CD4-positive, alpha-beta T cell (primary cell): ENCODE data around the gene KLRB1. TPM values are rescaled to one million over a fixed set of nuclear protein-coding genes. Genes with fewer than 3 reads are reported as not detected.
"Not testable (repeated sequence)": the region's sequence is repeated elsewhere in the genome, so short reads cannot be mapped to it uniquely, and the experiment has no call there.

Experiments
- ATAC-seq: fragments of 200-7000 bp; cut with Tn5 transposase; one replicate; pipeline ENCODE4 v1.10.0; 2022; ENCODE audit warnings: mild to moderate bottlenecking; ENCODE audit not compliant: poor library complexity
- CTCF ChIA-PET: fragments of 350-600 bp; sonication (Branson Sonifier 250); formaldehyde crosslinking; loops from one replicate; lab custom pipeline; 2021; ENCODE audit warnings: antibody characterized with exemption, inconsistent platforms; lab: Charles Lee
- POLR2A ChIA-PET: fragments of 350-600 bp; sonication (Branson Sonifier 250); formaldehyde crosslinking; loops from one replicate; lab custom pipeline; 2021; ENCODE audit warnings: antibody characterized with exemption, inconsistent platforms; lab: Charles Lee
- DNase-seq, 14 experiments: peaks; one replicate each; pipeline ENCODE4 v3.0.0-alpha.2; 2013 to 2020; ENCODE audit warnings: mixed read lengths in 2 of 14
- H3K27ac ChIP-seq, 2 donors: one replicate each; pipeline versions ENCODE4 v1.5.1 to v1.7.0; 2013; ENCODE audit warnings: low read length in 2 of 2, low read depth in 1 of 2, mild to moderate bottlenecking in 1 of 2
- H3K27me3 ChIP-seq, 2 experiments: 1 replicate in 1 of 2; 2 replicates in 1 of 2; pipeline versions ENCODE4 v1.6.1 to v1.7.0; 2013; ENCODE audit warnings: low read length in 2 of 2, control low read depth in 1 of 2, mild to moderate bottlenecking in 1 of 2, moderate library complexity in 1 of 2; ENCODE audit not compliant: insufficient read depth in 2 of 2, control insufficient read depth in 1 of 2
- H3K36me3 ChIP-seq: one replicate; pipeline ENCODE4 v1.6.1; 2013; ENCODE audit warnings: low read length, control low read depth; ENCODE audit not compliant: insufficient read depth
- H3K4me1 ChIP-seq: one replicate; pipeline ENCODE4 v1.6.1; 2013; ENCODE audit warnings: low read length, control low read depth; ENCODE audit not compliant: insufficient read depth
- H3K4me3 ChIP-seq: one replicate; pipeline ENCODE4 v1.5.1; 2013; ENCODE audit warnings: mild to moderate bottlenecking, low read length, moderate library complexity
- H3K9me3 ChIP-seq, 2 experiments: 1 replicate in 1 of 2; 2 replicates in 1 of 2; pipeline versions ENCODE4 v1.6.1 to v1.7.0; 2013; ENCODE audit warnings: low read length in 2 of 2, mild to moderate bottlenecking in 2 of 2, control low read depth in 1 of 2, moderate library complexity in 1 of 2; ENCODE audit not compliant: control insufficient read depth in 1 of 2, insufficient read depth in 1 of 2
- H3K27ac Mint-ChIP-seq: one replicate; pipeline ENCODE4 v1.8.0; 2020; ENCODE audit warnings: mixed read lengths
- H3K27me3 Mint-ChIP-seq: one replicate; pipeline ENCODE4 v1.8.0; 2021; ENCODE audit warnings: mixed read lengths
- H3K36me3 Mint-ChIP-seq: one replicate; pipeline ENCODE4 v1.8.0; 2021; ENCODE audit warnings: low read depth, mixed read lengths
- H3K4me1 Mint-ChIP-seq: one replicate; pipeline ENCODE4 v1.8.0; 2021; ENCODE audit warnings: low read depth, mixed read lengths
- H3K4me3 Mint-ChIP-seq: one replicate; pipeline ENCODE4 v1.8.0; 2020; ENCODE audit warnings: mild to moderate bottlenecking, mixed read lengths
- H3K9me3 Mint-ChIP-seq: one replicate; pipeline ENCODE4 v1.8.0; 2020; ENCODE audit warnings: mixed read lengths
- CTCF ChIP-seq: fragments of 200-600 bp; IDR thresholded peaks from one replicate; pipeline ENCODE4 v1.8.0; 2022; ENCODE audit warnings: antibody characterized with exemption, mild to moderate bottlenecking
- intact Hi-C, 2 experiments: fragments of 100-400 bp; cut with DNase I in 1 of 2; cut with micrococcal nuclease in 1 of 2; formaldehyde crosslinking; loops; one replicate each; pipeline versions ENCODE4 v1.15.1 to v1.9.0; 2023 to 2025; cut with DNase I, micrococcal nuclease
- total RNA-seq, 174 experiments: library from RNA in 2 of 174; stranded (reverse) in 2 of 174; gene quantifications; one replicate each; pipeline ENCODE4 v1.2.3 and lab custom pipeline; 2021 to 2026

KLRB1 gene
- total RNA-seq, 2 experiments from 2014 or later: 54.8 to 56.2 TPM

- peaks cover 62% of the 10 kb centered on the region for H3K4me1 Mint-ChIP-seq
- intact Hi-C loops: loop anchor here (1.0 to 5.0 kb wide), 4 partner anchors 13 to 113 kb away; no protein-coding TSS in a partner anchor
- DNase-seq (peak; percentile 75 to 97 (median 88)), ATAC-seq (peak; percentile 74)
- no peak for TF ChIP-seq CTCF
- ChIA-PET POLR2A (interaction anchor here (0.6 to 17.4 kb wide), 36 partner anchors 10 to 638 kb away, joined by 3 to 648 read pairs (median 6); partner anchors contain the start of genes CD69, CLEC2B, CLEC2D and KLRB1), CTCF (interaction anchor here (0.8 to 3.2 kb wide), 10 partner anchors 8 to 150 kb away, joined by 3 to 15 read pairs (median 4); partner anchors contain the start of gene CLEC2D)
- H3K4me3 Mint-ChIP-seq: peak overlapping the region; percentile 94
- H3K27me3 Mint-ChIP-seq: no peaks in the 10 kb centered on the region
- Histone ChIP-seq H3K4me1 (peaks cover 23% of the 10 kb centered on the region), H3K4me3 (peak overlapping the region; percentile 90), H3K9me3 (peaks cover 0 to 5% of the 10 kb centered on the region in 2 experiments), H3K27ac (peak overlapping the region; percentile 83 to 90), H3K27me3 (no peaks in the 10 kb centered on the region), H3K36me3 (no peaks in the 10 kb centered on the region)
- H3K36me3 Mint-ChIP-seq: peaks cover 66% of the 10 kb centered on the region
- peaks cover 5% of the 10 kb centered on the region for H3K9me3 Mint-ChIP-seq
- peak overlapping the region; percentile 89 for H3K27ac Mint-ChIP-seq
These were observed 40.3 kb upstream of the KLRB1 start for GRCh38 chr12:9647825-9648700.

- no peaks in the 10 kb centered on the region for H3K27me3 ChIP-seq
- intact Hi-C loops: loop anchor here (5.0 kb wide), 2 partner anchors 35 to 110 kb away; no protein-coding TSS in a partner anchor
- no peaks in the 10 kb centered on the region for H3K36me3 ChIP-seq
- peaks cover 4 to 5% of the 10 kb centered on the region in 2 experiments for H3K9me3 ChIP-seq
- peaks cover 58% of the 10 kb centered on the region for H3K36me3 Mint-ChIP-seq
- H3K27ac Mint-ChIP-seq: peak overlapping the region; percentile 89
- peaks cover 63% of the 10 kb centered on the region for H3K4me1 Mint-ChIP-seq
- ChIA-PET CTCF (interaction anchor here (0.8 to 3.2 kb wide), 9 partner anchors 12 to 151 kb away, joined by 3 to 15 read pairs (median 4); partner anchors contain the start of gene CLEC2D), POLR2A (interaction anchor here (0.6 to 17.4 kb wide), 29 partner anchors 9 to 637 kb away, joined by 3 to 648 read pairs (median 10); partner anchors contain the start of genes CD69, CLEC2B and CLEC2D)
- no peak for TF ChIP-seq CTCF
- peaks cover 29% of the 10 kb centered on the region for H3K4me1 ChIP-seq
- peak overlapping the region; percentile 94 for H3K4me3 Mint-ChIP-seq
- H3K27ac ChIP-seq: peak overlapping the region; percentile 80 to 90
- ATAC-seq (peak; percentile 13), DNase-seq (no peak)
- peaks cover 5% of the 10 kb centered on the region for H3K9me3 Mint-ChIP-seq
- H3K27me3 Mint-ChIP-seq: no peaks in the 10 kb centered on the region
- peak overlapping the region; percentile 90 for H3K4me3 ChIP-seq
These were observed 39.4 kb upstream of the KLRB1 start for GRCh38 chr12:9646794-9647781.

- not testable (repeated sequence) for H3K27ac ChIP-seq, H3K27me3 ChIP-seq, H3K4me3 ChIP-seq, H3K27me3 Mint-ChIP-seq, ATAC-seq, H3K9me3 Mint-ChIP-seq, DNase-seq, H3K36me3 ChIP-seq
- ChIA-PET POLR2A (interaction anchor here (1.7 kb wide), 1 partner anchor 29 kb away, joined by 3 read pairs; no protein-coding TSS in a partner anchor), CTCF (interaction anchor here (0.7 kb wide), 1 partner anchor 9 kb away, joined by 4 read pairs; no protein-coding TSS in a partner anchor)
- Mint-ChIP-seq H3K27ac (peak overlapping the region; percentile 48), H3K36me3 (peaks cover 52% of the 10 kb centered on the region), H3K4me3 (peak overlapping the region; percentile 32), H3K4me1 (peaks cover 61% of the 10 kb centered on the region)
- peaks cover 25% of the 10 kb centered on the region for H3K4me1 ChIP-seq
- intact Hi-C loops: loop anchor here (5.0 kb wide), 2 partner anchors 37 to 112 kb away; no protein-coding TSS in a partner anchor
- peaks cover 5 to 11% of the 10 kb centered on the region in 2 experiments for H3K9me3 ChIP-seq
These were observed 37.4 kb upstream of the KLRB1 start for GRCh38 chr12:9644985-9645551.
